ENCODE data around the gene KCNIP3. TPM values are rescaled to one million over a fixed set of nuclear protein-coding genes. Genes with fewer than 3 reads are reported as not detected.

KCNIP3 gene
- total RNA-seq, 1 donor from 2014 or later: 7.3 TPM

- Mint-ChIP-seq H3K4me3 (ENCODE audit: unreplicated experiment) (no peak overlapping the region), H3K27ac (ENCODE audit: unreplicated experiment) (no peak overlapping the region)
Observed at GRCh38 chr2:95281071-95281470, 16.1 kb upstream of the KCNIP3 start.

DNA sequence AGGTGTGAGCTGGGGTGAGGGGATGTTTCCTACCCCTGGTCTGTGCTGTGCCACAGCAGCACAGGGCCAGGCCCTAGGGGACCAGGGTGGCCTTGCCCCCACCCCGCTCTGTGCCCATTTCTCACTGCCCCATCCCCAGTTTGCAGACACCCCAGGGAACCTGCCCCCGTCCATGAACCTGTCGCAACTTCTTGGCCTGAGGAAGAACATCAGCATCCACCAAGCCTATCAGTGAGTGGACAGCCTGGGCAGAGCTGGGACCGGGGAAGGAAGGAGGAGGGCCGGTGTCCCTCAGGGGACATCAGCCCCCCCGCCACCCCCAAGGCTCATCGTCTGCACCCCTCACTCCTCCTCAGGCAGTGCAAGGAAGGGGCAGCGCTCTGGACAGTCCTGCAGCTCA, 15.4 kb upstream of the KCNIP3 start:
- H3K27me3 Mint-ChIP-seq (ENCODE audit: unreplicated experiment): peaks cover 19% of the 10 kb centered on the region
- TF ChIP-seq, protein P1, sequence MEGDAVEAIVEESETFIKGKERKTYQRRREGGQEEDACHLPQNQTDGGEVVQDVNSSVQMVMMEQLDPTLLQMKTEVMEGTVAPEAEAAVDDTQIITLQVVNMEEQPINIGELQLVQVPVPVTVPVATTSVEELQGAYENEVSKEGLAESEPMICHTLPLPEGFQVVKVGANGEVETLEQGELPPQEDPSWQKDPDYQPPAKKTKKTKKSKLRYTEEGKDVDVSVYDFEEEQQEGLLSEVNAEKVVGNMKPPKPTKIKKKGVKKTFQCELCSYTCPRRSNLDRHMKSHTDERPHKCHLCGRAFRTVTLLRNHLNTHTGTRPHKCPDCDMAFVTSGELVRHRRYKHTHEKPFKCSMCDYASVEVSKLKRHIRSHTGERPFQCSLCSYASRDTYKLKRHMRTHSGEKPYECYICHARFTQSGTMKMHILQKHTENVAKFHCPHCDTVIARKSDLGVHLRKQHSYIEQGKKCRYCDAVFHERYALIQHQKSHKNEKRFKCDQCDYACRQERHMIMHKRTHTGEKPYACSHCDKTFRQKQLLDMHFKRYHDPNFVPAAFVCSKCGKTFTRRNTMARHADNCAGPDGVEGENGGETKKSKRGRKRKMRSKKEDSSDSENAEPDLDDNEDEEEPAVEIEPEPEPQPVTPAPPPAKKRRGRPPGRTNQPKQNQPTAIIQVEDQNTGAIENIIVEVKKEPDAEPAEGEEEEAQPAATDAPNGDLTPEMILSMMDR (IDR thresholded peaks at IDR 0.05; ENCODE audit: partially characterized antibody, unreplicated experiment): no peak

More at GRCh38 chr2:95281071-95281470, 16.1 kb upstream of the KCNIP3 start:
- peaks cover 18% of the 10 kb centered on the region for H3K27me3 Mint-ChIP-seq (ENCODE audit: unreplicated experiment)
- H3K36me3 Mint-ChIP-seq (ENCODE audit: unreplicated experiment): no peaks in the 10 kb centered on the region
- peaks cover 5% of the 10 kb centered on the region for H3K9me3 Mint-ChIP-seq (ENCODE audit: unreplicated experiment)
- TF ChIP-seq, protein P1 (IDR thresholded peaks at IDR 0.05; ENCODE audit: partially characterized antibody, unreplicated experiment): no peak
- DNase-seq: no peak
- peaks cover 2% of the 10 kb centered on the region for H3K4me1 Mint-ChIP-seq (ENCODE audit: low read depth, unreplicated experiment)

DNA sequence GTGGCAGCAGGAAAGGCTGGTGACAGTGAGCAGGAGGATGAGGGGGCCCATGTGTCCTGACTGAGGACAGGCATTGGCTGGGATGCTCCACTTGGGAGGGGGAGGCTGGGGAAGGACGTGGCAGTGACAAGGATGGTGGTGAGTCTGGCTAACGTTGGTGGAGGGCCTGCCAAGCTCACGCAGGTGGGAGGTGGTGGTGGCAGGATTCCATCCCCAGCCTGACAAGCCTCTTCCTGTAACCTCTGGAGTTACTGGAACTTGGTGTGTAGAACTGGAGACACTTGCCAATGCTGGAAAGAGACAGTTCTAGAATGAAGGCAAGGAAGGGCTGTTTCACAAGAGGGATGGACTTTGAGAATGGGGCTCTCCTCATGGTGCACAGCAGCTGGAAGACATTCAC, 14.7 kb upstream of the KCNIP3 start:
- Mint-ChIP-seq H3K27ac (ENCODE audit: unreplicated experiment) (no peak overlapping the region), H3K4me3 (ENCODE audit: unreplicated experiment) (no peak overlapping the region), H3K9me3 (ENCODE audit: unreplicated experiment) (peaks cover 7% of the 10 kb centered on the region), H3K4me1 (ENCODE audit: low read depth, unreplicated experiment) (no peaks in the 10 kb centered on the region), H3K36me3 (ENCODE audit: unreplicated experiment) (no peaks in the 10 kb centered on the region), H3K27me3 (ENCODE audit: unreplicated experiment) (peaks cover 21% of the 10 kb centered on the region)
- TF ChIP-seq, protein P1 (IDR thresholded peaks at IDR 0.05; ENCODE audit: partially characterized antibody, unreplicated experiment): no peak
- DNase-seq: no peak

More for the DNA sequence above, 15.4 kb upstream of the KCNIP3 start:
- no peak overlapping the region for H3K27ac Mint-ChIP-seq (ENCODE audit: unreplicated experiment)
- H3K9me3 Mint-ChIP-seq (ENCODE audit: unreplicated experiment): peaks cover 7% of the 10 kb centered on the region
- H3K4me3 Mint-ChIP-seq (ENCODE audit: unreplicated experiment): no peak overlapping the region
- no peaks in the 10 kb centered on the region for H3K36me3 Mint-ChIP-seq (ENCODE audit: unreplicated experiment)
- H3K4me1 Mint-ChIP-seq (ENCODE audit: low read depth, unreplicated experiment): no peaks in the 10 kb centered on the region
- DNase-seq: no peak

DNA sequence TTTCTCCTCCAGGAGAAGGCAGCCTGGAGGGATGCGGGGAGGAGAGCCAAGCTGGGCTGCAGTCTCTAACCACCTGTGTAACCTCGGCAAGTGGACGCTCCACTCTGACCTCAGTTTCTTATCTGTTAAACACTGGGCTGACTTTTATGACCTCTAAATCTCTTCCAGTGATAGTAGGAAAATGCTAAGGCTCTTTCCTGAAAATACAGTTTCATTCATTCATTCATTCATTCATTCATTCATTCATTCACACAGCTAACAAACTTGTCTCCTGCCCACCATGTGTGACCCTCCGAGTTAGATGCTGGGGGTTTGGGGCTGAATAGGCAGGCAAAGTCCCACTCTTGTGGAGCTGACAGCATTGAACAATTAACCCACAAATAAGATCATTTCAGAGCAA, 13.6 kb upstream of the KCNIP3 start:
- Mint-ChIP-seq H3K4me1 (ENCODE audit: low read depth, unreplicated experiment) (peaks cover 5% of the 10 kb centered on the region), H3K9me3 (ENCODE audit: unreplicated experiment) (peaks cover 8% of the 10 kb centered on the region), H3K36me3 (ENCODE audit: unreplicated experiment) (no peaks in the 10 kb centered on the region), H3K27ac (ENCODE audit: unreplicated experiment) (no peak overlapping the region), H3K27me3 (ENCODE audit: unreplicated experiment) (peaks cover 27% of the 10 kb centered on the region), H3K4me3 (ENCODE audit: unreplicated experiment) (no peak overlapping the region)
- DNase-seq: no peak
- TF ChIP-seq, protein P1 (IDR thresholded peaks at IDR 0.05; ENCODE audit: partially characterized antibody, unreplicated experiment): no peak

DNA sequence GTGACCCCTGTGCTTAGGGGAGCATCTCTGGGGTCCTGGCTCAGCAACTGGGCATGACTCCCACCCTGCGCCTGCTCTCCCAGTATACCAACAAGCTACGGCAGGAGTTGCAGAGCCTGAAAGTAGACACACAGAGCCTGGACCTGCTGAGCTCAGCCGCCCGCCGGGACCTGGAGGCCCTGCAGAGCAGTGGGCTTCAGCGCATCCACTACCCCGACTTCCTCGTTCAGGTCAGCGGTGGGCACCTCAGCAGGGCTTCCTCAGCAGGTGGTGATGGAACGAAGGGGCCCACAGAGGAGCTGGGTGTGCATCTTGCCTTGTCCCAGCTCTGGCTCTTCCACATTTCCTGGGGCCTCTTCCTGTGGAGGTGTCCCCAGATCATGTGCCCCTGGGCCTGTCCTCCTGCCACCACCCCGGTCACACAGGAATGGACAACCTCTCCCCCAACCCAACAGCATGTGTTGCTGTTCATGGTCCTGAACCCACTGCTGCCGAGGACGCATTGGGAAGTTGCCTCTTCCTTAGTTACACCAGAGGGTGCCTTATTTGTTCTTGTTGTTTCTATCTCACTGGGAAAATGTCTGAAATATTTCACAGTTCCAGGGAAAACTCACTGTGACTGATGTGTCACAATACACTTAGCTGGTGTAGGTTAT, 12.1 kb upstream of the KCNIP3 start:
- TF ChIP-seq, protein P1 (IDR thresholded peaks at IDR 0.05; ENCODE audit: partially characterized antibody, unreplicated experiment): no peak
- Mint-ChIP-seq H3K27me3 (ENCODE audit: unreplicated experiment) (peaks cover 24% of the 10 kb centered on the region), H3K4me1 (ENCODE audit: low read depth, unreplicated experiment) (peaks cover 5% of the 10 kb centered on the region), H3K4me3 (ENCODE audit: unreplicated experiment) (no peak overlapping the region), H3K27ac (ENCODE audit: unreplicated experiment) (no peak overlapping the region), H3K9me3 (ENCODE audit: unreplicated experiment) (peaks cover 7% of the 10 kb centered on the region), H3K36me3 (ENCODE audit: unreplicated experiment) (peaks cover under 1% of the 10 kb centered on the region)
- DNase-seq: no peak
